ENCODE measurements around the gene USP6NL. TPM values are rescaled to one million over a fixed set of nuclear protein-coding genes. Genes with fewer than 3 reads are reported as not detected.

Gene USP6NL
- total RNA-seq, 1 experiment from 2014 or later: 35.6 TPM

DNA sequence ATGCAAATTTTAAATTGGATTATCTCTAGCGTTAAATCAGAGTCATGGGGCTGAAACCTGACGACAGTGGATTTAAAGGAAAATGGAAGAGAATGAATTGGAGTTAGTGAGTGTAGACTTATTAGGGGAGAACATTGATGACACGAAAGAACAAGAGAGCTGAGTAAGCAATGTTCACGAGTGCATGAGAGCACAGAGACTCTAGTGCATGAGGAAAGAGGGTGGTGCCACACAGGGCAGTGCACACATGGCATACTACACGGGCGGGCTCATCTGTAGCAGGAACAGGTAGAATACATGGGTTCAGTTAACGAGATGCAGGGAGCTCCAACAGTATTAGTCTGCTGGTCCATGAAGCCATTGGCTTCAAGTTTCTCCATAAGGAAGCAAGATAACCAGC, 53.9 kb downstream of the USP6NL start:
- TF ChIP-seq, protein P1, sequence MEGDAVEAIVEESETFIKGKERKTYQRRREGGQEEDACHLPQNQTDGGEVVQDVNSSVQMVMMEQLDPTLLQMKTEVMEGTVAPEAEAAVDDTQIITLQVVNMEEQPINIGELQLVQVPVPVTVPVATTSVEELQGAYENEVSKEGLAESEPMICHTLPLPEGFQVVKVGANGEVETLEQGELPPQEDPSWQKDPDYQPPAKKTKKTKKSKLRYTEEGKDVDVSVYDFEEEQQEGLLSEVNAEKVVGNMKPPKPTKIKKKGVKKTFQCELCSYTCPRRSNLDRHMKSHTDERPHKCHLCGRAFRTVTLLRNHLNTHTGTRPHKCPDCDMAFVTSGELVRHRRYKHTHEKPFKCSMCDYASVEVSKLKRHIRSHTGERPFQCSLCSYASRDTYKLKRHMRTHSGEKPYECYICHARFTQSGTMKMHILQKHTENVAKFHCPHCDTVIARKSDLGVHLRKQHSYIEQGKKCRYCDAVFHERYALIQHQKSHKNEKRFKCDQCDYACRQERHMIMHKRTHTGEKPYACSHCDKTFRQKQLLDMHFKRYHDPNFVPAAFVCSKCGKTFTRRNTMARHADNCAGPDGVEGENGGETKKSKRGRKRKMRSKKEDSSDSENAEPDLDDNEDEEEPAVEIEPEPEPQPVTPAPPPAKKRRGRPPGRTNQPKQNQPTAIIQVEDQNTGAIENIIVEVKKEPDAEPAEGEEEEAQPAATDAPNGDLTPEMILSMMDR (IDR thresholded peaks at IDR 0.05; ENCODE audit: insufficient read depth in 1 of 2, low read depth in 1 of 2, low read length in 1 of 2, severe bottlenecking in 1 of 2, unreplicated experiment in 1 of 2): no peak
- Mint-ChIP-seq H3K9me3 (ENCODE audit: unreplicated experiment) (peaks cover 22% of the 10 kb centered on the region), H3K4me1 (ENCODE audit: low read depth, unreplicated experiment) (peaks cover 62% of the 10 kb centered on the region), H3K27ac (ENCODE audit: unreplicated experiment) (no peak overlapping the region), H3K36me3 (ENCODE audit: insufficient read depth, unreplicated experiment) (no peaks in the 10 kb centered on the region), H3K27me3 (ENCODE audit: insufficient read depth, unreplicated experiment) (no peaks in the 10 kb centered on the region), H3K4me3 (ENCODE audit: unreplicated experiment) (no peak overlapping the region)
- POLR2A ChIA-PET: no interaction called here
- intact Hi-C loops (cut with micrococcal nuclease; ENCODE audit: unreplicated experiment): no loop called here
- CTCF ChIA-PET: no interaction called here
- Histone ChIP-seq H3K36me3 (ENCODE audit: control insufficient read depth, insufficient read depth, low read length) (no peaks in the 10 kb centered on the region), H3K4me1 (peaks cover 31% of the 10 kb centered on the region), H3K9me3 (peaks cover 4% of the 10 kb centered on the region; the same call in 1 of the 2 replicates), H3K4me3 (ENCODE audit: low read depth, low read length) (no peak overlapping the region), H3K27me3 (replicated peaks; ENCODE audit: control insufficient read depth, insufficient read depth, low read length) (no peaks in the 10 kb centered on the region)
- DNase-seq: no peak
- BruUV-seq (replicated peaks): no TSS peak

GRCh38 chr10:11555556-11555955, 55.9 kb downstream of the USP6NL start:
- H3K27ac Mint-ChIP-seq (ENCODE audit: unreplicated experiment): no peak overlapping the region
- Histone ChIP-seq H3K4me3 (ENCODE audit: low read depth, low read length) (no peak overlapping the region), H3K9me3 (peaks cover 4% of the 10 kb centered on the region; the same call in 1 of the 2 replicates), H3K27me3 (replicated peaks; ENCODE audit: control insufficient read depth, insufficient read depth, low read length) (no peaks in the 10 kb centered on the region), H3K4me1 (peaks cover 40% of the 10 kb centered on the region), H3K36me3 (ENCODE audit: control insufficient read depth, insufficient read depth, low read length) (no peaks in the 10 kb centered on the region)
- POLR2A ChIA-PET: no interaction called here
- H3K4me1 Mint-ChIP-seq (ENCODE audit: low read depth, unreplicated experiment): peaks cover 53% of the 10 kb centered on the region
- TF ChIP-seq, protein P1 (IDR thresholded peaks at IDR 0.05; ENCODE audit: insufficient read depth in 1 of 2, low read depth in 1 of 2, low read length in 1 of 2, severe bottlenecking in 1 of 2, unreplicated experiment in 1 of 2): no peak
- no peak overlapping the region for H3K4me3 Mint-ChIP-seq (ENCODE audit: unreplicated experiment)
- CTCF ChIA-PET: no interaction called here
- intact Hi-C loops (cut with micrococcal nuclease; ENCODE audit: unreplicated experiment): no loop called here
- BruUV-seq (replicated peaks): no TSS peak
- H3K27me3 Mint-ChIP-seq (ENCODE audit: insufficient read depth, unreplicated experiment): no peaks in the 10 kb centered on the region
- no peaks in the 10 kb centered on the region for H3K36me3 Mint-ChIP-seq (ENCODE audit: insufficient read depth, unreplicated experiment)
- peaks cover 22% of the 10 kb centered on the region for H3K9me3 Mint-ChIP-seq (ENCODE audit: unreplicated experiment)
- no peak for DNase-seq

- CTCF ChIA-PET: interaction anchor here (0.7 kb wide), 1 partner anchor 28 kb away, joined by 3 read pairs; no protein-coding TSS in a partner anchor
- intact Hi-C loops (cut with micrococcal nuclease; ENCODE audit: unreplicated experiment): no loop called here
- Mint-ChIP-seq H3K4me1 (ENCODE audit: low read depth, unreplicated experiment) (peaks cover 43% of the 10 kb centered on the region), H3K27ac (ENCODE audit: unreplicated experiment) (peak overlapping the region; percentile 18), H3K9me3 (ENCODE audit: unreplicated experiment) (peaks cover 22% of the 10 kb centered on the region), H3K27me3 (ENCODE audit: insufficient read depth, unreplicated experiment) (no peaks in the 10 kb centered on the region), H3K36me3 (ENCODE audit: insufficient read depth, unreplicated experiment) (no peaks in the 10 kb centered on the region), H3K4me3 (ENCODE audit: unreplicated experiment) (no peak overlapping the region)
- no peak for DNase-seq
- no TSS peak for BruUV-seq (replicated peaks)
- Histone ChIP-seq H3K9me3 (peaks cover 4% of the 10 kb centered on the region; the same call in 1 of the 2 replicates), H3K4me1 (peaks cover 24% of the 10 kb centered on the region), H3K27me3 (replicated peaks; ENCODE audit: control insufficient read depth, insufficient read depth, low read length) (no peaks in the 10 kb centered on the region), H3K36me3 (ENCODE audit: control insufficient read depth, insufficient read depth, low read length) (no peaks in the 10 kb centered on the region), H3K4me3 (ENCODE audit: low read depth, low read length) (no peak overlapping the region)
- POLR2A ChIA-PET: interaction anchor here (0.7 kb wide), 1 partner anchor 546 kb away, joined by 3 read pairs; no protein-coding TSS in a partner anchor
- TF ChIP-seq, protein P1 (IDR thresholded peaks at IDR 0.05; ENCODE audit: insufficient read depth in 1 of 2, low read depth in 1 of 2, low read length in 1 of 2, severe bottlenecking in 1 of 2, unreplicated experiment in 1 of 2): no peak
Observed at GRCh38 chr10:11553773-11554381, 57.6 kb downstream of the USP6NL start.

Measured in Caco-2 (cell line).